Suprapubic skin (tissue), 4 donors: ENCODE data around the gene KIAA1217. TPM values are rescaled to one million over a fixed set of nuclear protein-coding genes. Genes with fewer than 3 reads are reported as not detected.
A peak's percentile ranks its signal among the peaks of the same experiment; 100 is the strongest.

ENCODE experiments used
- DNase-seq, 2 donors: peaks; one replicate each; pipeline ENCODE4 v3.0.0-alpha.2; 2019; ENCODE audit warnings: low spot score in 2 of 2
- H3K27ac ChIP-seq: fragments of 200-600 bp; sonication (generic); one replicate; pipeline ENCODE4 v1.5.1; 2019
- H3K27me3 ChIP-seq: fragments of 200-600 bp; sonication (generic); one replicate; pipeline ENCODE4 v1.5.1; 2019
- H3K36me3 ChIP-seq: fragments of 200-600 bp; sonication (generic); one replicate; pipeline ENCODE4 v1.5.1; 2019
- H3K4me1 ChIP-seq: fragments of 200-600 bp; sonication (generic); one replicate; pipeline ENCODE4 v1.5.1; 2019
- H3K4me3 ChIP-seq: fragments of 200-600 bp; sonication (generic); one replicate; pipeline ENCODE4 v1.5.1; 2019; ENCODE audit warnings: mild to moderate bottlenecking
- H3K9me3 ChIP-seq: fragments of 200-600 bp; sonication (generic); one replicate; pipeline ENCODE4 v1.5.1; 2019
- EP300 ChIP-seq: sonication (generic); formaldehyde crosslinking; IDR thresholded peaks from one replicate; pipeline ENCODE4 v1.6.1; 2017; ENCODE audit warnings: antibody characterized with exemption
- POLR2A ChIP-seq, 2 donors: fragments of 450-650 bp; IDR thresholded peaks; one replicate each; pipeline ENCODE4 v1.6.1; 2017; ENCODE audit warnings: antibody characterized with exemption in 2 of 2, mild to moderate bottlenecking in 2 of 2, moderate library complexity in 2 of 2
- POLR2AphosphoS5 ChIP-seq, 3 donors: sonication (generic); formaldehyde crosslinking; IDR thresholded peaks; one replicate each; pipeline ENCODE4 v1.6.1; 2017; ENCODE audit warnings: antibody characterized with exemption in 3 of 3
- WGBS: methylation state at CpG from one replicate; pipeline ENCODE4 v1.1.5; 2018; 5-methylcytosine and 5-hydroxymethylcytosine counted together
- total RNA-seq, 4 donors: library from RNA; depleted of rRNA; stranded (reverse); fragments of >200 nt; gene quantifications; one replicate each; pipeline ENCODE4 v1.1.0, GENCODE V29; 2016
- TF ChIP-seq, protein P1 (sequence below), 2 donors: fragments of 200-600 bp in 1 of 2; fragments of 450-650 bp in 1 of 2; sonication (generic) in 1 of 2; IDR thresholded peaks; one replicate each; pipeline ENCODE4 v1.5.1; 2016 to 2019; ENCODE audit warnings: antibody characterized with exemption in 2 of 2, mild to moderate bottlenecking in 1 of 2, moderate library complexity in 1 of 2

Gene KIAA1217
- total RNA-seq, 4 donors from 2014 or later = 59.2 to 109 (median 72.1) TPM

DNA sequence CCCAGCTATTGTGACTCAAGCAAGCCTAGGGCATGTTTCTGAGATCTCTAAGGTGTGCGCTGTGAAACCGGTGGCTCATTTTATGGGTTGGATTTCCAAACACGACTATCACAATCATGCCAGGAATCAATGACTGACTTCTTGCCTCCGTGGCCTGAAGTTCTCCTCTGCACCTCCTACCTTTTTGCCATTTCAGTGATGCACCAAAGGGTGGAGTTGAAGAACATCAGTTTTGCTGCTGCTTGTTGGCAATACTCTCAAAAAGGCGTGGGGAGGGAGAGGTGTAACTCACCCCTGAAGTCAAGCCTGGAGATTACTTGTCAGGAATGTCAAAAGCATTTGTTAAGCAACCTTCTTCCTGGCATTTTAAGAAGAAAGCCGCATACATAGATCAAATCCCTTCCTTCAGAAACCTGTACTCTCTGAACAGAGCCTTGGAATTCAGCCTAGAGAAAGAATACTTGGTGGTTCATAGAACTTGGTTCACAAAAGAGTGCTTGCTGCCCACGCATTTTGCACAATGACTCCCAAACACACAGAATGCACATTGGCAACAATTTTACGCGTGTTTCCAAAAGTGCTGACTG lies 41.0 kb downstream of the KIAA1217 start:
- H3K27me3 ChIP-seq = no peaks in the 10 kb centered on the region
- no peaks in the 10 kb centered on the region for H3K36me3 ChIP-seq
- WGBS = 30% methylated on average over 9 of the region's 9 CpGs
- DNase-seq = no peak
- H3K27ac ChIP-seq = peak overlapping the region; percentile 75
- H3K4me1 ChIP-seq = peaks cover 40% of the 10 kb centered on the region
- H3K4me3 ChIP-seq = no peak overlapping the region
- H3K9me3 ChIP-seq = no peaks in the 10 kb centered on the region
- no peak for TF ChIP-seq POLR2AphosphoS5 (IDR thresholded peaks at IDR 0.05)

DNA sequence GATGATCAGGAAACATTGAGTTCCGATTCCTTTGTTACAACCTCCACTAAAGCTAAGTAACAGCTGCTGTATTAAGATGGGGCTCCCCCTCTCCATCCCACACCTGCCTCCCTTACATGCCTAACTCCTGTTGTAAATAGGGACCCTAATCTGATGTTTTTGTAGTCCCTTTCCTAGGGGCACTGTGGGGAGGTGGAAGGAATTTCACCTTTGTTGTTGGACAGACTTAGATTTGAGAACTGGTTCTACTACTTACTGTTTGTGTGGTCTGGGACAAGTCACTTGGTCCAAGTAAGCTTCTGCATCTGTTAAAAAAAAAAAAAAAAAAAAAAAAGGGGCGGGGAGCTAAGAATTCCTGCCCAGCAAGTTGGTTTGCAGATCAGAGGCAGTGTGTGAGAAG lies 42.6 kb downstream of the KIAA1217 start:
- TF ChIP-seq, protein P1, sequence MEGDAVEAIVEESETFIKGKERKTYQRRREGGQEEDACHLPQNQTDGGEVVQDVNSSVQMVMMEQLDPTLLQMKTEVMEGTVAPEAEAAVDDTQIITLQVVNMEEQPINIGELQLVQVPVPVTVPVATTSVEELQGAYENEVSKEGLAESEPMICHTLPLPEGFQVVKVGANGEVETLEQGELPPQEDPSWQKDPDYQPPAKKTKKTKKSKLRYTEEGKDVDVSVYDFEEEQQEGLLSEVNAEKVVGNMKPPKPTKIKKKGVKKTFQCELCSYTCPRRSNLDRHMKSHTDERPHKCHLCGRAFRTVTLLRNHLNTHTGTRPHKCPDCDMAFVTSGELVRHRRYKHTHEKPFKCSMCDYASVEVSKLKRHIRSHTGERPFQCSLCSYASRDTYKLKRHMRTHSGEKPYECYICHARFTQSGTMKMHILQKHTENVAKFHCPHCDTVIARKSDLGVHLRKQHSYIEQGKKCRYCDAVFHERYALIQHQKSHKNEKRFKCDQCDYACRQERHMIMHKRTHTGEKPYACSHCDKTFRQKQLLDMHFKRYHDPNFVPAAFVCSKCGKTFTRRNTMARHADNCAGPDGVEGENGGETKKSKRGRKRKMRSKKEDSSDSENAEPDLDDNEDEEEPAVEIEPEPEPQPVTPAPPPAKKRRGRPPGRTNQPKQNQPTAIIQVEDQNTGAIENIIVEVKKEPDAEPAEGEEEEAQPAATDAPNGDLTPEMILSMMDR (IDR thresholded peaks at IDR 0.05) = no peak
- TF ChIP-seq POLR2AphosphoS5 (IDR thresholded peaks at IDR 0.05) (no peak), POLR2A (IDR thresholded peaks at IDR 0.05) (no peak), EP300 (no peak)
- no peaks in the 10 kb centered on the region for H3K27me3 ChIP-seq
- H3K4me3 ChIP-seq = no peak overlapping the region
- no peak for DNase-seq
- H3K27ac ChIP-seq = peak overlapping the region; percentile 75
- WGBS = 45% methylated on average over 2 of the region's 2 CpGs
- H3K4me1 ChIP-seq = peaks cover 56% of the 10 kb centered on the region
- no peaks in the 10 kb centered on the region for H3K9me3 ChIP-seq
- no peaks in the 10 kb centered on the region for H3K36me3 ChIP-seq

DNA sequence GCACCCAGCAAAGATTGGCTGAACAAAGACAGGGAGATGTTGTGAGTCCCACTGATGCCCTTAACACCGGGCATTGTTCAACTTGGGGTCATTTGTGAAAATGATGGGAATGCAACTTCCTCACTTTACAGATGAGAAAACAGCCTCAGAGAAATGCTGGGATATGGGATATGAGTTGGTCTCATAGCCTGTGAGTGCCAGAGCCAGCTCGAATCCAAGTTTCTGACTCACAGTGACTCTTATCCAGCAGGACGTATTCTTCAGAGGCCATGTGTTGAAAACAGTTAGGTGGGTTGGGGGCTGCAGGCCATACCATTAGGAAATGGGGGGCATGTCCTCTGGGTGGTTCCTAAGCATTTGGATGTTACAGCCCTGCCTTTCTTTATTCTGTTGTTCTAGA lies 45.2 kb downstream of the KIAA1217 start:
- DNase-seq = no peak
- Histone ChIP-seq H3K27me3 (no peaks in the 10 kb centered on the region), H3K27ac (peak overlapping the region; percentile 96), H3K4me3 (no peak overlapping the region), H3K9me3 (no peaks in the 10 kb centered on the region), H3K36me3 (no peaks in the 10 kb centered on the region), H3K4me1 (peaks cover 72% of the 10 kb centered on the region)
- no peak for TF ChIP-seq POLR2A (IDR thresholded peaks at IDR 0.05)
- no peak for TF ChIP-seq EP300
- TF ChIP-seq, protein P1 (IDR thresholded peaks at IDR 0.05) = no peak
- no peak for TF ChIP-seq POLR2AphosphoS5 (IDR thresholded peaks at IDR 0.05)
- 78% methylated on average over 3 of the region's 3 CpGs for WGBS

DNA sequence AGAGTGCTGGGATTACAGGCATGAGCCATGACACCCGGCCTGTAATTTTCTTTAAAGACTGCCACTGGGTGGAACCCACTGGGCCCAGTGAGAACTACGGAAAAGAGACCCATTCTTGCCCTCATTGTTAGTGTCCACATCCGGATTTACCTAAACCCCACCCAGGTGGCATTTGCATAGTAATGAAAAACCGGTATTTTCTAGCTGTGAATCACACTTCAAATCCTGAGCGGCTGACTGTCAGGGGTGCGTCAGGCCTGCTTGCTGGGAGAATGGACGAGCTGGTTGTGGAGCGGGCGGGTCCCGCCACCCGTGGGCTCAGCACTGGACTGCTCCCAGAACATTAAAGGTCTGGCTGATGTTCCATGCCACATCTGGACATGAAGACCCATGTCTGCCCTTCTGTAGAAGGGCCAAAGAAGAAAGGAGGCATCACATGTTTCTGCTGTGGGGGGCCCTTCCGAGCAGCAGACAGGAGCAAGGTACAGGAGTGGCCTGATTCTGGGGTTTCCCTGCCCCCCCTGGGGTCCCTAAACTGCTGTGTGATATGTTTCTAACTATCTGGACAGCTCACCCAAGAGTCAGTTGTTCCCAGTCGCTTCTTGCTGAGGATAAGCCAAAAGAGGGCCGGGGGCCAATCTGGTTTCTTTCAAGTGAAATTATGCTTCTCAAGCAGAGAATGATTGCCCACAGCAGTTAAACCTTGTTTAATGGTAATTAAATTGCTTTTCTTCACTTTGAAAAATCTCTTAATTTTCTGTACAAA lies 46.4 kb downstream of the KIAA1217 start:
- no peak for DNase-seq
- Histone ChIP-seq H3K4me3 (peak overlapping the region; percentile 32), H3K27me3 (no peaks in the 10 kb centered on the region), H3K4me1 (peaks cover 72% of the 10 kb centered on the region), H3K36me3 (no peaks in the 10 kb centered on the region), H3K9me3 (no peaks in the 10 kb centered on the region), H3K27ac (peak overlapping the region; percentile 96)
- TF ChIP-seq, protein P1 (IDR thresholded peaks at IDR 0.05) = no peak
- TF ChIP-seq POLR2A (IDR thresholded peaks at IDR 0.05) (no peak), EP300 (no peak), POLR2AphosphoS5 (IDR thresholded peaks at IDR 0.05) (no peak)
- WGBS = 56% methylated on average over 11 of the region's 14 CpGs

DNA sequence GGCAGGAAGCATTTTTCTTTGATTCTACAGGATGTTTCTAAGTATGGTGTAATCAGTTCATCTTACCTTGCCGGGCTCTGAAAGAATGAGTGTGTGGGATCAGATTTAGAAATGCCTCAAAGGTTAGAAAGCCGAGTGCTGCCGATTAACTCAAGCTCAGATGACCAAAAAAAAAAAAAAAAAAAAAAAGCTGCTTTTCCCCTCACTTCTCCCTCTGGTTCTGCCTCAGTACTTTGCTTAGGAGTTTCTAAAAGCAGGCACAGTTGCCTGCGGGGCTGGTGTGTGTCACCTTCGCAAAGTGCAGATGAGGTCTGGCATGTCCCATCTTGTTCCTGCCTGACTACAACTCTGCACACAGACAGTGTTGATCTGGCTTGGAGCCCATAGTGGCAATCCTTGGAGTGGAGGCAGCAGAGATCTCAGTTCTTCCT lies 47.0 kb downstream of the KIAA1217 start:
- Histone ChIP-seq H3K27me3 (no peaks in the 10 kb centered on the region), H3K4me3 (peak overlapping the region; percentile 32), H3K36me3 (no peaks in the 10 kb centered on the region), H3K4me1 (peaks cover 70% of the 10 kb centered on the region), H3K27ac (peak overlapping the region; percentile 96), H3K9me3 (no peaks in the 10 kb centered on the region)
- peak in 2 of 3 donors; percentile 43 to 84 for TF ChIP-seq POLR2AphosphoS5 (IDR thresholded peaks at IDR 0.05)
- TF ChIP-seq, protein P1 (IDR thresholded peaks at IDR 0.05) = no peak
- 39% methylated on average over 5 of the region's 5 CpGs for WGBS
- DNase-seq = peak in 1 of 2 donors; percentile 77
